K562 (cell line): ENCODE data around the gene SMAGP.

Experiments used
- KLF16 ChIP-seq: IDR thresholded peaks from 2 replicates; pipeline ENCODE4 v1.6.1; 2016; ENCODE audit warnings: antibody characterized with exemption
- POLR2AphosphoS5 ChIP-seq: IDR thresholded peaks from 2 replicates; pipeline ENCODE4 v1.6.1; 2011; ENCODE audit warnings: mild to moderate bottlenecking, low read depth, low read length, moderate library complexity; ENCODE audit not compliant: control insufficient read depth, insufficient read depth
- TF ChIP-seq, protein P1 (sequence below): sonication (generic); formaldehyde crosslinking; IDR thresholded peaks from 2 replicates; pipeline ENCODE4 v1.8.1; 2023; ENCODE audit warnings: mild to moderate bottlenecking, missing genetic modification reagents

DNA sequence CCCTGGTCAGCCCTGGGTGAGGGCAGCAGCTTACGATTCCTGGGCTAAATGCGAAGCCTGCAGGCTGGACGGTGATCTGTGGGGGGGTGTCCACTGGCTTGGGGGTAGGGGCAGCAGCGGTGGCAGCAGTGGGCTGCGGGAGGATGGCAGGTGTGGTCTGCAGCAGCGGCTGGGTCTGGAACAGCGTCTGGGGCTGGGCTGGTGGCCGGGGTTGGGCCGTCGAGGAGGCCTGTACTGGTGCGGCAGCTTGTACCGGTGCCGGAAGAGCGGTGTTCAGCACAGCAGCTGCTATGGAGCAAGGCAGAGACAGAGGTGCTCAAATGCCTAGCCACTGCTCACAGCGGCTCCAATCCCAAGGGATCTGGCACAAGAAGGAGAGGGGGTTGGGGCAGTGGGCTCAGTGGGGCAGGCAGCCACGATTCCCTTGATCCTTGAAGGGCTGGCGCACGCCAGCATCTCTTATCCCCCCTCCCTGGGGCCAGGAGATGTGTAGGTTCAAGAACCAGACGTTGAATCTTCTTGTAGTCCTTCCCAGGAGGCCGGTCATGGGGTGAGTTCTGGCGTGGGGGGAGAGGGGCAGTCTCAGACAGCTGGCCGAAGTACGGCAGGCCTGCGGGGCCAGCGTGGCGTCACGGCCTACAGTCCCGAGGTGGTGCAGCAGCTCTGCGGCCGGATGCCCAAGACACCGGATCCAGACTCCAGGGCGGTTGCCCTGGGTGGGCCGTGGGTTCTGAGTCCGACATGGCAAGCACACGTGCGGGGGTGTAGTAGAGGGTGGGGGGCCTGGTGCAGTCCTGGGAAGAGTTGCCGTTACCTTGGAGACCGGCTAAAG, 72.3 kb downstream of the SMAGP start:
- TF ChIP-seq POLR2AphosphoS5 = no peak
- TF ChIP-seq, protein P1, sequence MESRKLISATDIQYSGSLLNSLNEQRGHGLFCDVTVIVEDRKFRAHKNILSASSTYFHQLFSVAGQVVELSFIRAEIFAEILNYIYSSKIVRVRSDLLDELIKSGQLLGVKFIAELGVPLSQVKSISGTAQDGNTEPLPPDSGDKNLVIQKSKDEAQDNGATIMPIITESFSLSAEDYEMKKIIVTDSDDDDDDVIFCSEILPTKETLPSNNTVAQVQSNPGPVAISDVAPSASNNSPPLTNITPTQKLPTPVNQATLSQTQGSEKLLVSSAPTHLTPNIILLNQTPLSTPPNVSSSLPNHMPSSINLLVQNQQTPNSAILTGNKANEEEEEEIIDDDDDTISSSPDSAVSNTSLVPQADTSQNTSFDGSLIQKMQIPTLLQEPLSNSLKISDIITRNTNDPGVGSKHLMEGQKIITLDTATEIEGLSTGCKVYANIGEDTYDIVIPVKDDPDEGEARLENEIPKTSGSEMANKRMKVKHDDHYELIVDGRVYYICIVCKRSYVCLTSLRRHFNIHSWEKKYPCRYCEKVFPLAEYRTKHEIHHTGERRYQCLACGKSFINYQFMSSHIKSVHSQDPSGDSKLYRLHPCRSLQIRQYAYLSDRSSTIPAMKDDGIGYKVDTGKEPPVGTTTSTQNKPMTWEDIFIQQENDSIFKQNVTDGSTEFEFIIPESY (CRISPR knock-in tag) = no peak
- TF ChIP-seq KLF16 = no peak
